GM12872 (cell line): ENCODE results near the gene LYPD6.

ENCODE experiments used
- CTCF ChIP-seq: IDR thresholded peaks from 3 replicates; pipeline ENCODE4 v1.5.1; 2011; ENCODE audit warnings: low read depth, mild to moderate bottlenecking, low read length, moderate library complexity; ENCODE audit not compliant: insufficient read depth

LYPD6 gene

GRCh38 chr2:149348291-149348690, 17.9 kb downstream of the LYPD6 start:
- TF ChIP-seq CTCF, result no peak

GRCh38 chr2:149353421-149353820, 23.0 kb downstream of the LYPD6 start:
- TF ChIP-seq CTCF, result no peak

- no peak for TF ChIP-seq CTCF
Observed at GRCh38 chr2:149355716-149356422, 25.5 kb downstream of the LYPD6 start.

GRCh38 chr2:149357058-149357457, 26.7 kb downstream of the LYPD6 start:
- no peak for TF ChIP-seq CTCF

- TF ChIP-seq CTCF, result no peak
Observed at GRCh38 chr2:149360106-149360505, 29.7 kb downstream of the LYPD6 start.

GRCh38 chr2:149363958-149364357, 33.6 kb downstream of the LYPD6 start:
- TF ChIP-seq CTCF, result no peak

- TF ChIP-seq CTCF, result no peak
Observed at GRCh38 chr2:149364839-149365238, 34.5 kb downstream of the LYPD6 start.
